GM19452 (cell line): Measurements from ENCODE around the gene A2M.
"Not testable (repeated sequence)": the region's sequence is repeated elsewhere in the genome, so short reads cannot be mapped to it uniquely, and the experiment has no call there.

Experiments used
- ATAC-seq: cut with Tn5 transposase; IDR thresholded peaks from one replicate; pipeline ENCODE4 v1.9.1; 2021; ENCODE audit not compliant: unreplicated experiment

A2M gene

GRCh38 chr12:9115731-9116559, at the start of gene A2M:
Gene A2M (minus strand): TSS chr12:9115919. CDS start chr12:9115849, 70 bp downstream.
- no peak for ATAC-seq

- no peak for ATAC-seq
These were observed 47.7 kb upstream of the A2M start for GRCh38 chr12:9163392-9163791.

- no peak for ATAC-seq
These were observed 40.4 kb upstream of the A2M start for GRCh38 chr12:9156119-9156518.

GRCh38 chr12:9149372-9149771, 33.7 kb upstream of the A2M start:
- ATAC-seq = no peak

- no peak for ATAC-seq
These were observed 33.2 kb upstream of the A2M start for GRCh38 chr12:9148926-9149325.

GRCh38 chr12:9147461-9147860, 31.7 kb upstream of the A2M start:
- no peak for ATAC-seq

- ATAC-seq = no peak
These were observed 29.0 kb upstream of the A2M start for GRCh38 chr12:9144730-9145106.

GRCh38 chr12:9143929-9144729, 28.4 kb upstream of the A2M start:
- no peak for ATAC-seq

GRCh38 chr12:9143137-9143536, 27.4 kb upstream of the A2M start:
- ATAC-seq = no peak

GRCh38 chr12:9139588-9140290, 24.0 kb upstream of the A2M start:
- not testable (repeated sequence) for ATAC-seq

- ATAC-seq = no peak
These were observed 20.2 kb upstream of the A2M start for GRCh38 chr12:9135903-9136310.

- ATAC-seq = no peak
These were observed 19.4 kb upstream of the A2M start for GRCh38 chr12:9134981-9135628.

- no peak for ATAC-seq
These were observed 17.6 kb upstream of the A2M start for GRCh38 chr12:9133216-9133916.

- no peak for ATAC-seq
These were observed 16.4 kb upstream of the A2M start for GRCh38 chr12:9132008-9132535.

GRCh38 chr12:9130244-9130643, 14.5 kb upstream of the A2M start:
- ATAC-seq = no peak

GRCh38 chr12:9127936-9128663, 12.4 kb upstream of the A2M start:
- ATAC-seq = no peak

- no peak for ATAC-seq
These were observed 11.8 kb upstream of the A2M start for GRCh38 chr12:9127484-9127883.

- ATAC-seq = no peak
These were observed 8.8 kb upstream of the A2M start for GRCh38 chr12:9124383-9125031.

GRCh38 chr12:9123781-9124382, 8.2 kb upstream of the A2M start:
- no peak for ATAC-seq
